ENCODE results near the gene GDPD5.
A peak's percentile ranks its signal among the peaks of the same experiment; 100 is the strongest.

Gene GDPD5

GRCh38 chr11:75505916-75506692 lies 19.6 kb downstream of the GDPD5 start:
- DNase-seq (ENCODE audit: low read depth): no peak
- no peak for TF ChIP-seq CTCF (IDR thresholded peaks at IDR 0.05; ENCODE audit: low read length, missing control alignments)
- H3K4me3 ChIP-seq (replicated peaks; ENCODE audit: low read depth, low read length): no peak overlapping the region

- no peak for DNase-seq (ENCODE audit: low read depth)
- H3K4me3 ChIP-seq (replicated peaks; ENCODE audit: low read depth, low read length): no peak overlapping the region
- TF ChIP-seq CTCF (IDR thresholded peaks at IDR 0.05; ENCODE audit: low read length, missing control alignments): no peak
Observed at GRCh38 chr11:75504501-75504900, 21.2 kb downstream of the GDPD5 start.

GRCh38 chr11:75503531-75504099 lies 22.1 kb downstream of the GDPD5 start:
- no peak for TF ChIP-seq CTCF (IDR thresholded peaks at IDR 0.05; ENCODE audit: low read length, missing control alignments)
- no peak for DNase-seq (ENCODE audit: low read depth)
- H3K4me3 ChIP-seq (replicated peaks; ENCODE audit: low read depth, low read length): no peak overlapping the region

GRCh38 chr11:75502138-75502537 lies 23.6 kb downstream of the GDPD5 start:
- no peak overlapping the region for H3K4me3 ChIP-seq (replicated peaks; ENCODE audit: low read depth, low read length)
- TF ChIP-seq CTCF (IDR thresholded peaks at IDR 0.05; ENCODE audit: low read length, missing control alignments): no peak
- DNase-seq (ENCODE audit: low read depth): peak; percentile 43

GRCh38 chr11:75500742-75501141 lies 25.0 kb downstream of the GDPD5 start:
- no peak for DNase-seq (ENCODE audit: low read depth)
- H3K4me3 ChIP-seq (replicated peaks; ENCODE audit: low read depth, low read length): no peak overlapping the region
- no peak for TF ChIP-seq CTCF (IDR thresholded peaks at IDR 0.05; ENCODE audit: low read length, missing control alignments)

GRCh38 chr11:75499423-75500190 lies 26.1 kb downstream of the GDPD5 start:
- TF ChIP-seq CTCF (IDR thresholded peaks at IDR 0.05; ENCODE audit: low read length, missing control alignments): no peak
- no peak overlapping the region for H3K4me3 ChIP-seq (replicated peaks; ENCODE audit: low read depth, low read length)
- peak; percentile 92 for DNase-seq (ENCODE audit: low read depth)
